Measurements from ENCODE around the gene ADAM12. TPM values are rescaled to one million over a fixed set of nuclear protein-coding genes. Genes with fewer than 3 reads are reported as not detected.

Gene ADAM12
- total RNA-seq, 1 experiment from 2014 or later = 16.8 TPM

DNA sequence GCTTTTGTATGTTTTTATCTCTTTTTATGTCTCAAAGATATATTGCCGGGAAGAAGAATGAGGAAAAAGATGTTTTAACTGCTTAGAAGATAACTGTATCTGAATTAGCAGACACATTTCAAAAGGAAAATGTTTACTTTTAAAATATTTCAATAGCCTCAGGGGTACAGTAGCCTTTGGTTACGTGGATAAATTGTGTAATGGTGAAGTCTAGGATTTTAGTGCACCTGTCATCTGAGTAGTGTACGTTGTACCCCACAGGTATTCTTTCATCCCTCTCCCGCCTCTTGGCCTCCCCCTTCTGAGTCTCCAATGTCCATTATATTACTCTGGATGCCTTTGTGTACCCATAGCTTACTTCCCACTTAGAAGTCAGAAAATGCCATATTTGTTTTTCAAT lies 269.8 kb downstream of the ADAM12 start:
- intact Hi-C loops (cut with micrococcal nuclease; ENCODE audit: unreplicated experiment) = no loop called here
- Histone ChIP-seq H3F3A (ENCODE audit: insufficient read depth, low read depth) (no peaks in the 10 kb centered on the region), H3K4me3 (no peak overlapping the region), H3K27ac (no peak overlapping the region), H4K20me1 (ENCODE audit: insufficient read depth) (no peaks in the 10 kb centered on the region), H3K9me3 (ENCODE audit: insufficient read depth, low read depth) (no peaks in the 10 kb centered on the region), H2AFZ (no peak overlapping the region), H3K4me1 (replicated peaks; ENCODE audit: insufficient read depth) (no peaks in the 10 kb centered on the region), H3K4me2 (no peak overlapping the region), H3K27me3 (ENCODE audit: insufficient read depth, low read depth) (no peaks in the 10 kb centered on the region), H3K36me3 (ENCODE audit: low read depth) (no peaks in the 10 kb centered on the region), H3K9me2 (ENCODE audit: insufficient read depth) (no peaks in the 10 kb centered on the region), H3K79me2 (ENCODE audit: low read depth) (no peaks in the 10 kb centered on the region)
- POLR2A ChIA-PET (ENCODE audit: unreplicated experiment) = no interaction called here
- TF ChIP-seq, protein P1, sequence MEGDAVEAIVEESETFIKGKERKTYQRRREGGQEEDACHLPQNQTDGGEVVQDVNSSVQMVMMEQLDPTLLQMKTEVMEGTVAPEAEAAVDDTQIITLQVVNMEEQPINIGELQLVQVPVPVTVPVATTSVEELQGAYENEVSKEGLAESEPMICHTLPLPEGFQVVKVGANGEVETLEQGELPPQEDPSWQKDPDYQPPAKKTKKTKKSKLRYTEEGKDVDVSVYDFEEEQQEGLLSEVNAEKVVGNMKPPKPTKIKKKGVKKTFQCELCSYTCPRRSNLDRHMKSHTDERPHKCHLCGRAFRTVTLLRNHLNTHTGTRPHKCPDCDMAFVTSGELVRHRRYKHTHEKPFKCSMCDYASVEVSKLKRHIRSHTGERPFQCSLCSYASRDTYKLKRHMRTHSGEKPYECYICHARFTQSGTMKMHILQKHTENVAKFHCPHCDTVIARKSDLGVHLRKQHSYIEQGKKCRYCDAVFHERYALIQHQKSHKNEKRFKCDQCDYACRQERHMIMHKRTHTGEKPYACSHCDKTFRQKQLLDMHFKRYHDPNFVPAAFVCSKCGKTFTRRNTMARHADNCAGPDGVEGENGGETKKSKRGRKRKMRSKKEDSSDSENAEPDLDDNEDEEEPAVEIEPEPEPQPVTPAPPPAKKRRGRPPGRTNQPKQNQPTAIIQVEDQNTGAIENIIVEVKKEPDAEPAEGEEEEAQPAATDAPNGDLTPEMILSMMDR (conservative IDR thresholded peaks at IDR 0.05) = no peak
- no peak for TF ChIP-seq EZH2 (IDR thresholded peaks at IDR 0.05; ENCODE audit: low read depth)
- CTCF ChIA-PET = interaction anchor here (0.6 kb wide), 1 partner anchor 173 kb away, joined by 5 read pairs; no protein-coding TSS in a partner anchor
- no TSS peak for BruUV-seq (replicated peaks)
- no peak for DNase-seq

DNA sequence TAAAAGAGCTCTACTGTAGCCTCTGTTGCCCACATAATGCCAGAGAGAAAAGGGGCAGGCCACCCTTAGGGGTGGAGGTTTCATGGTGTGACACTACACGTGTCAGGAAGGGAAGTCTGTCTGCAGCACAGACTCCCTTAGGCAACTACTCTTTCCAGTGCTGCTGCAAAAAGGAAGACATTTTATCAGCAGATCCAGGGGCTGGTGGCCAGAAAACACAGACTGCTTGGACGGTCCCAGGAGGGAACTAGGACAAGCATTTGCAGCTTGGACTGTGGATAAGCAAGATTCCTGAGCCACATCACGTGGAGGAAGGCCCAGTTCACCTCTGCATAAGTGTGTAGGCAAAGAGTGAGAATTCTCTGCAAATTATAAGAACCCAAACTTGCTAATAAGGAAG lies 271.1 kb downstream of the ADAM12 start:
- Histone ChIP-seq H3K79me2 (ENCODE audit: low read depth) (no peaks in the 10 kb centered on the region), H3K27ac (no peak overlapping the region), H2AFZ (no peak overlapping the region), H3F3A (ENCODE audit: insufficient read depth, low read depth) (no peaks in the 10 kb centered on the region), H3K4me1 (replicated peaks; ENCODE audit: insufficient read depth) (no peaks in the 10 kb centered on the region), H3K9me3 (ENCODE audit: insufficient read depth, low read depth) (no peaks in the 10 kb centered on the region), H4K20me1 (ENCODE audit: insufficient read depth) (no peaks in the 10 kb centered on the region), H3K27me3 (ENCODE audit: insufficient read depth, low read depth) (no peaks in the 10 kb centered on the region), H3K9me2 (ENCODE audit: insufficient read depth) (no peaks in the 10 kb centered on the region), H3K4me2 (no peak overlapping the region), H3K36me3 (ENCODE audit: low read depth) (no peaks in the 10 kb centered on the region), H3K4me3 (no peak overlapping the region)
- TF ChIP-seq EZH2 (IDR thresholded peaks at IDR 0.05; ENCODE audit: low read depth) = no peak
- TF ChIP-seq, protein P1 (conservative IDR thresholded peaks at IDR 0.05) = no peak
- intact Hi-C loops (cut with micrococcal nuclease; ENCODE audit: unreplicated experiment) = no loop called here
- ChIA-PET POLR2A (ENCODE audit: unreplicated experiment) (no interaction called here), CTCF (no interaction called here)
- BruUV-seq (replicated peaks) = no TSS peak
- no peak for DNase-seq

DNA sequence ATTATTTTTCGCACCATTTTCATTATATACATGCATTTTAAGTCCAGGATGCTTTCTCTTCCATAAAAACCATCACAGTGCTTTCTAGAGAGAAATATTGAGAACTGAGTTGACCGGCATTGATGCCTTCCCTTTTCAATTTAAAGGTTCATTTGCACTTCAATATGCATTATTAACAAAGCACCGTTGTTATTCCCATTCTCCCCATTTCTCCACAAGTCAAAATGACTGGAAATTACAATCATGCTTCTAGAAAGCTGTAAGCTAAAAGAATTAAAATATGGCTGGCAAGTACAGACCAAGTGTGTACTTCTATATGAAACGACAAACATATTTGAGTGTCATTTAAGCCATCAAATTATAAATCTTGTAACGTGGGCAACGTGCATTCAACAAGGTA lies 272.4 kb downstream of the ADAM12 start:
- H3K4me3 ChIP-seq = no peak overlapping the region
- H3K27me3 ChIP-seq (ENCODE audit: insufficient read depth, low read depth) = no peaks in the 10 kb centered on the region
- no peaks in the 10 kb centered on the region for H4K20me1 ChIP-seq (ENCODE audit: insufficient read depth)
- no peaks in the 10 kb centered on the region for H3K9me3 ChIP-seq (ENCODE audit: insufficient read depth, low read depth)
- no peaks in the 10 kb centered on the region for H3F3A ChIP-seq (ENCODE audit: insufficient read depth, low read depth)
- POLR2A ChIA-PET (ENCODE audit: unreplicated experiment) = no interaction called here
- no TSS peak for BruUV-seq (replicated peaks)
- intact Hi-C loops (cut with micrococcal nuclease; ENCODE audit: unreplicated experiment) = no loop called here
- H3K79me2 ChIP-seq (ENCODE audit: low read depth) = no peaks in the 10 kb centered on the region
- H2AFZ ChIP-seq = no peak overlapping the region
- H3K27ac ChIP-seq = no peak overlapping the region
- no peaks in the 10 kb centered on the region for H3K9me2 ChIP-seq (ENCODE audit: insufficient read depth)
- DNase-seq = no peak
- CTCF ChIA-PET = no interaction called here
- no peaks in the 10 kb centered on the region for H3K4me1 ChIP-seq (replicated peaks; ENCODE audit: insufficient read depth)
- H3K4me2 ChIP-seq = no peak overlapping the region
- H3K36me3 ChIP-seq (ENCODE audit: low read depth) = no peaks in the 10 kb centered on the region
- TF ChIP-seq EZH2 (IDR thresholded peaks at IDR 0.05; ENCODE audit: low read depth) = no peak
- TF ChIP-seq, protein P1 (conservative IDR thresholded peaks at IDR 0.05) = no peak
